Measurements from ENCODE around the gene CENPI. TPM values are rescaled to one million over a fixed set of nuclear protein-coding genes. Genes with fewer than 3 reads are reported as not detected.

Gene CENPI
- total and polyA plus RNA-seq, 9 donors, result 0.92 to 3.3 (median 2.1) TPM

- TF ChIP-seq CTCF (IDR thresholded peaks at IDR 0.05), result no peak
- no peak for TF ChIP-seq EP300 (IDR thresholded peaks at IDR 0.05)
- no peak for TF ChIP-seq POLR2A (IDR thresholded peaks at IDR 0.05)
- intact Hi-C loops (cut with DNase I), result no loop called here
- no peak for DNase-seq
- Histone ChIP-seq H3K27me3 (no peaks in the 10 kb centered on the region), H3K9me3 (no peaks in the 10 kb centered on the region), H3K27ac (no peak overlapping the region), H3K36me3 (no peaks in the 10 kb centered on the region), H3K4me1 (ENCODE audit: insufficient read depth) (no peaks in the 10 kb centered on the region), H3K4me3 (no peak overlapping the region)
- 72 to 88% (median 73%) methylated on average over 3 of the region's 3 CpGs for WGBS, 3 donors
Observed at GRCh38 chrX:101057093-101057714, 40.8 kb upstream of the CENPI start.

- H3K27me3 ChIP-seq, result no peaks in the 10 kb centered on the region
- no peaks in the 10 kb centered on the region for H3K9me3 ChIP-seq
- no peaks in the 10 kb centered on the region for H3K4me1 ChIP-seq (ENCODE audit: insufficient read depth)
- no peak overlapping the region for H3K4me3 ChIP-seq
- no peak overlapping the region for H3K27ac ChIP-seq
- H3K36me3 ChIP-seq, result no peaks in the 10 kb centered on the region
- TF ChIP-seq EP300 (IDR thresholded peaks at IDR 0.05) (no peak), POLR2A (IDR thresholded peaks at IDR 0.05) (no peak), CTCF (IDR thresholded peaks at IDR 0.05) (no peak)
- DNase-seq, result no peak
- intact Hi-C loops (cut with DNase I), result no loop called here
Observed at GRCh38 chrX:101062176-101062575, 35.8 kb upstream of the CENPI start.

DNA sequence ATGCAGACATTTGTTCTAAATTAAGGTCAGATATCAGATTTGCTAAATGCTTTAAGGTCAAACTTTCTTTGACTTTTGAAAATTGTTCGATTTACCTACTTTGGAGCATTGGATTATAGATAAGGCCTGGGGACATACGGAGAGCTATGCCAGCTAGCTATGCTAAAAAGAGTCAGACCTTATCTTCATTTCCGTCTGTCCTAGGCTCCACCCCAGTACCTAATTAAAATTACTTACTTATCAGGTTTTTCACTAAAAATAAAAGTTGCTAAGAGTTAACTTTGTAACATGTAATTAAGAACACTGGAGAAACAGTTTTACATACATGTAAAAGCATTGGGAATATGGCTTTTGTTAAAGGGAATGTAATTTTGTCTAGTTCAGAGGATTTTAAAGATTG lies 26.4 kb upstream of the CENPI start:
- Histone ChIP-seq H3K27me3 (no peaks in the 10 kb centered on the region), H3K36me3 (no peaks in the 10 kb centered on the region), H3K4me3 (no peak overlapping the region), H3K9me3 (no peaks in the 10 kb centered on the region), H3K27ac (no peak overlapping the region), H3K4me1 (ENCODE audit: insufficient read depth) (no peaks in the 10 kb centered on the region)
- DNase-seq, result no peak
- intact Hi-C loops (cut with DNase I), result no loop called here
- no peak for TF ChIP-seq EP300 (IDR thresholded peaks at IDR 0.05)
- no peak for TF ChIP-seq CTCF (IDR thresholded peaks at IDR 0.05)
- no peak for TF ChIP-seq POLR2A (IDR thresholded peaks at IDR 0.05)
- WGBS, 3 donors, result 54 to 71% (median 67%) methylated on average over 3 of the region's 3 CpGs

- intact Hi-C loops (cut with DNase I), result no loop called here
- no peaks in the 10 kb centered on the region for H3K9me3 ChIP-seq
- peak in 3 of 5 donors; percentile 13 to 27 (median 23) for DNase-seq
- 18 to 25% (median 24%) methylated on average over 23 of the region's 23 CpGs for WGBS, 3 donors
- no peak within 1 kb of the TSS for H3K27ac ChIP-seq
- no peak for TF ChIP-seq CTCF (IDR thresholded peaks at IDR 0.05)
- no peak for TF ChIP-seq EP300 (IDR thresholded peaks at IDR 0.05)
- TF ChIP-seq POLR2A (IDR thresholded peaks at IDR 0.05), result no peak
- H3K27me3 ChIP-seq, result no peaks in the 10 kb centered on the region
- H3K4me3 ChIP-seq, result peak within 1 kb of the TSS; percentile 39
- no peaks in the 10 kb centered on the region for H3K36me3 ChIP-seq
- H3K4me1 ChIP-seq (ENCODE audit: insufficient read depth), result no peaks in the 10 kb centered on the region
Observed at GRCh38 chrX:101078716-101079598, 19.0 kb upstream of the CENPI start, which contains the start of gene TMEM35A. TSS of gene TMEM35A (plus strand) at chrX:101078879. CDS start at chrX:101079003, 124 bp downstream.

All from ovary (tissue), 9 donors.